GM19023 (cell line): ENCODE data around the gene EFNB2.
A peak's percentile ranks its signal among the peaks of the same experiment; 100 is the strongest.

Source experiments
- ATAC-seq: cut with Tn5 transposase; IDR thresholded peaks from one replicate; pipeline ENCODE4 v1.9.1; 2021; ENCODE audit warnings: mild to moderate bottlenecking, moderate library complexity; ENCODE audit not compliant: unreplicated experiment

The EFNB2 gene

GRCh38 chr13:106503730-106504453, 31.6 kb downstream of the EFNB2 start:
- no peak for ATAC-seq

DNA sequence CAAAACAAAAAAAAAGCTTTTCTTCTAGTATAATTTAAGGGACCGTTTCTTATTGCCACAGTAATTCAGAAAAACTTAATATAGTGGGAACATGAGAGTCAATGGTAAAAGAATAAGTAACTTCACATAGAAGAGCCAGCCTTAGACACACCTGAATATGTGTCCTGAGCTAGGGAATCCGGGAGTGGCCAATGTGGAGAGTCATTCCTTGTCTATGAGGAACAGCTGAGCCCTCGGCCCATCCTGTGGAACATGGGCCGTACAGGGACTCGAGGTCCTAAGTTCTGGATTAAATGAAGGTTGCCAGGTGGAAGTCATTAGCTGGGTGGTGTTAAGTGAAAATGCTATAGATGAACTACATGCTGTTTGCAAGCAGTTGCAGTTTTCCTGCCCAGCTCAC, 32.2 kb downstream of the EFNB2 start:
- no peak for ATAC-seq

- no peak for ATAC-seq
Observed at GRCh38 chr13:106500445-106500844, 35.0 kb downstream of the EFNB2 start.

GRCh38 chr13:106499896-106500295, 35.6 kb downstream of the EFNB2 start:
- peak; percentile 61 for ATAC-seq

DNA sequence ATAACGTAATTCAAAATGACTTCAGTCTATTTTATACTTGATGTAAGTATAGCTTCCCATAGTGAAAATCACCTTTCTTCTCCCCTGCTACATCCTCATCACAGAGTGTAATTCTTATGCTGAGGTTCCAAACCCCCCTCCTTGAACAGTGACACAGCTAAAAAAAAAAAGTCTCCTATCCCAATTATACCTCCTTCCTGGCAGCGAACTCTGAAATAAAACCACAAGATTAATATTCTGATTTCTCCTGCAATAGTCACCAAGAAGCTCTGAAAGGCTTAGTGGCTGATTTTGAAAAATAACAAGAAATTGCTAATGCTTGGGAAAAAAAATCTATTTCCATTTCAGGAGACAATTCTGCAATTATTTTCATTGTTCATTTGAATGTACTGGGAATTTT, 36.3 kb downstream of the EFNB2 start:
- no peak for ATAC-seq

GRCh38 chr13:106498571-106498970, 36.9 kb downstream of the EFNB2 start:
- ATAC-seq = no peak

DNA sequence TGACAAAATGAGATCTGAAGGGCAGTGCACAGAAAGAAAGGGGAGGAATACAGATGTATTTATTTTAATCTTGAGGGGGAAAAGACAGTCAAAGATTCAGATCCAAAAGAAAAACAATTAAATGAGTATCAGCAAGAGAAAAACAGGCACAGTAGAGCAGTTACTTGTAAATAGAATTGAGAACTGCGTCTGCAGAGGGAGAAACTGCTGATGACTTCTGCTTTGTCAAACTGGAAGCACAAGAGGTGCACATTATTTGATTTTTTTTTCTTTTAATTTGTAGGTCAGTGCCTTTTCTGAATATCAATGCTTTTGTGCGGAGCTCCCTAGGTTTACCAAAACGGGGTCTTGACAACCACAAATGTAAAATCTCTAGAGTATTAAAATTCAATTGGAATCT, 37.3 kb downstream of the EFNB2 start:
- no peak for ATAC-seq

- no peak for ATAC-seq
Observed at GRCh38 chr13:106497079-106497478, 38.4 kb downstream of the EFNB2 start.

- no peak for ATAC-seq
Observed at GRCh38 chr13:106496072-106496997, 39.1 kb downstream of the EFNB2 start.

DNA sequence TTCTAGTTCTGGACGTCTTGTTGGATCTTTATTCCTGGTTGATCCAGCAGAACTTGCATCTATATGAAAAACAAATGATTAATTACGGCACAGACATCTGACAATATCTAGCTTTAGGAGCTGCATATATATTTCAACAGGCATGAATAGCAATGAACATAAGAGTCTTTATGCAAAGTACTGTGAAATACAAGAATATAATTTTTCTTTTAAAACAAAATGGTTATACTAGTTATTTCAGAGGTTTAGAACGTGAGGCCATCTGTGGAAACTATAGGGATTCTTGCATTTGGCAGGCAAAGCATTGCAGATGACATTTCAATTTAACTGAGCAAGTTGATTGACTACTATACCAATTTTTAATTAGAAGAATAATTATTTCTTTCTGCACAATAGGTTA, 40.5 kb downstream of the EFNB2 start:
- no peak for ATAC-seq

GRCh38 chr13:106494506-106494905, 41.0 kb downstream of the EFNB2 start:
- no peak for ATAC-seq

- peak; percentile 80 for ATAC-seq
Observed at GRCh38 chr13:106493533-106494220, 41.8 kb downstream of the EFNB2 start.

DNA sequence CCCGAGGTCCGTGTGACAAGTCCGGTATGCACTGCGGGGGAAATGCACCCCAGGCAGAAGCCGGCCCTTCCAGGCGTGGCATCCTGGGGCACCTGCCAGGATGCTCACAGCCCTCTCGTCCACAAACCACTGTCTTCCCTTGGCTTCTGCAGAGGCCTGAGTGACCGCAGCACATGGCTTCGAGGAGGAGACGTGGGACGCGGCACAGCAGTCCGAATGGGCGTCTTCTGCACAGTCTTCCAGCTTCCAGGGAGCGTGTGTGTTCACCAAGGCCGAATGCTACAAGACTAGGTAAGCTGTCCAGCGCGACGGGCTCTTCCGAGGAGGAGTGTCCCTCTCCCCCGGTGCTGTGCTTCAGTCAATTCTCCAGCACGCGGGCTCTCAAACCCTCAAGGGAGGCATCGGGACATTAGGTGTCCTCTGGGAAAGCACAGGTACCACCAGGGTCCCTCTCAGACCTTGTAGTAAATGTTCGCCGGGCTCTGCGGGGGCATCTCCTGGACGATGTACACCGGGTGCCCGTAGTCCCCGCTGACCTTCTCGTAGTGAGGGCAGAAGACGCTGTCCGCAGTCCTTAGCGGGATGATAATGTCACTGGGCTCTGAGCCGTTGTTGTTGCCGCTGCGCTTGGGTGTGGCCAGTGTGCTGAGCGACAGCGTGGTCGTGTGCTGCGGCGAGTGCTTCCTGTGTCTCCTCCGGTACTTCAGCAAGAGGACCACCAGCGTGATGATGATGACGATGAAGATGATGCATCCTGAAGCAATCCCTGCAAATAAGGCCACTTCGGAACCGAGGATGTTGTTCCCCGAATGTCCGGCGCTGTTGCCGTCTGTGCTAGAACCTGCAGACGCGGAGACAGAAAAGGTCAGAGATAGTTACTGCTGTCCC, 42.6 kb downstream of the EFNB2 start:
- no peak for ATAC-seq

DNA sequence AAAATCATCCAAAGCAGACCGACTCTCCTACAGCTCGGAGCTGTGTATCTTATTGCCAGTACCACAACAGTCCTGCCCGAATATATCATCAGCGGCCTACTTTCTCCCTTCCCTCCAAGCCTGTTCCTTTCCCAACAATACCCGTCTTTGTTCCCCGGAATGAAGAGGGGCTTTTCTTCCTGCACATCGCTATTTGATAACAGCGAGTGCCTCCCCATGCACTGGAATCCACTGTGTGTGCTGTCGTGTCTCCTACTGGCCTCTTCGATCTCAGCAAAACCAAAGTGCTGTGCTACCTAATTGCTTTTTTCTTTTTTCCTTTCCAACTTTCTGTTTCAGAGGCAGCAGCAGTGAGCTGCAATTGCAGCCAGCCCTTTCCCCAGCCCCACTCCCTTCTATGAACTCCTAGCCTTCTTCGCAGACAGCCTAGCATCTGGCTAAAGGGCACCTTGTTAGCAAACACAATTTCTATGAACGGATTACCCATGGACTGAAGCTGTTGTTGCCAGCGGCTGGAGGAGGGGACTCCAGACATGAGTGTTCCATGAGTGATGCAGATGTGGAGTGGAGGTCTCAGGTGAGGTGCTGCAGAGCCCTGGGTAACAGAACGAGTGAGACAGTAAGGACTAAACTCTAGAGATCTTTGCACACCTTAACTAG, 43.4 kb downstream of the EFNB2 start:
- no peak for ATAC-seq

DNA sequence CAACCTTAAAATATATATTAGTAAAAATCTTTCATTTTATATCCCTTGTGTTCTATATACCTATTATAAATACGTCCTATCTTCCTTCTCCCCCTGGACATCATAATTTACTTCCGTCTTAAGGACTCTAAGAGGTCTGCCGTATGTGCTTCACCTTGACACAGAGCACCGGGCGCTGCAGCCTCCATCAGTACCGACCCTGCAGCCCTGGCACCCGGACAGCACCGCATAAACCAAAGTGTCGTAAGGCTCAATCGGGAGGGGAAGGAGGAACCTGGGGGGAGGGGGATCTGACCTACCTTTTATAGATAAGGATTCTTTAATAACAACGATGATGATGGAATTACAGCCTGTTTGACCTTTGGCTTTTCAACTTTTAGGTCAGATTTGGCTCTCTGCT, 44.0 kb downstream of the EFNB2 start:
- ATAC-seq = no peak

GRCh38 chr13:106490569-106491321, 44.7 kb downstream of the EFNB2 start:
- peak; percentile 31 for ATAC-seq

- no peak for ATAC-seq
Observed at GRCh38 chr13:106489849-106490568, 45.5 kb downstream of the EFNB2 start.

DNA sequence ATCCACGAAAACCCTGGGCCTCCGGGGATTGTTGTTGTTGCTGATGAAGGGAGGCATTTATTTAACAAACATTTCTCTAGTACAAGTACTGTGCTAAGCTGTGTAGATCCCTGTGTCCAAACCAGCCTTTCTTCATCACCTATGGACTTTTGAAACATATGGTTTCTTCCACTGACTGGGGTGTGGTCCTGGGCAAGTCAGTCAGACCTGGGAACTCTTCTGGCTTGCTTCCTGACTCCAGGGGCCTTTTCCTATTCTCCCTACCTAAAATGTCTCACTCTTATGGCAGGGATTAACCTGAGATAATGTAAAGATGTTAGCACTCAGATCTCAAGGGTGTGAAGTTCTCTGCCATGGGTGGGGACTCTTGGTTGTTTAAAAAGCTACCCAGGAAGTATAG, 46.8 kb downstream of the EFNB2 start:
- ATAC-seq = no peak

DNA sequence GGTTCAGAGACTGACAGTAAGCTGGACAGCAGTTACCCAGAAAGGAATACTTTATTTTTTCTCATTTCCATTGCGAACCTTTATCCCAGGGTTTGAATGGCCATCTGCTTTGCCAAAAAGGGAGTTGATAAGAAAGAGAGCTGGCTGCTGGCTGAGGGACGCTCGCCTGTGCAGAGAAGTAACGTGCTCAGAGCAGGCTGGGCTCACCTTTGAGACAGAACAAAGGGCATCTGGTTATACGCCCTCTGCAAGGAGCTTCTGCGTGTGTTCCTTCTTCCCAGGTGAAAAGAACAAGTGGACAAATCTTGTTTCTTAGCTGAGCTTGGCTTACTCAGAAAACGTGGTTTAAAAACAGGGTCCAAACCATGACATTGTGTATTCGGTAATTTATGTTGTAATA, 47.4 kb downstream of the EFNB2 start:
- no peak for ATAC-seq
